GM10847 (cell line): ENCODE results near the gene KRT3.

Experiments
- POLR2A ChIP-seq: IDR thresholded peaks from 2 replicates; pipeline ENCODE4 v1.6.1; 2011; ENCODE audit not compliant: insufficient read length; ENCODE audit errors: extremely low read depth

Gene KRT3

GRCh38 chr12:52821826-52822660 is 26.1 kb upstream of the KRT3 start:
- TF ChIP-seq POLR2A, result no peak

- TF ChIP-seq POLR2A, result no peak
These were observed 25.3 kb upstream of the KRT3 start for GRCh38 chr12:52821071-52821730.

GRCh38 chr12:52820521-52820920 is 24.6 kb upstream of the KRT3 start:
- TF ChIP-seq POLR2A, result no peak

- TF ChIP-seq POLR2A, result no peak
These were observed 24.0 kb upstream of the KRT3 start for GRCh38 chr12:52819731-52820510.

- no peak for TF ChIP-seq POLR2A
These were observed 23.0 kb upstream of the KRT3 start for GRCh38 chr12:52818887-52819420.

GRCh38 chr12:52818388-52818787 is 22.5 kb upstream of the KRT3 start:
- no peak for TF ChIP-seq POLR2A

- TF ChIP-seq POLR2A, result no peak
These were observed 21.9 kb upstream of the KRT3 start for GRCh38 chr12:52817699-52818238.

GRCh38 chr12:52817003-52817698 is 21.2 kb upstream of the KRT3 start:
- no peak for TF ChIP-seq POLR2A

- no peak for TF ChIP-seq POLR2A
These were observed 20.0 kb upstream of the KRT3 start for GRCh38 chr12:52815676-52816588.

GRCh38 chr12:52815161-52815560 is 19.2 kb upstream of the KRT3 start:
- TF ChIP-seq POLR2A, result no peak

- no peak for TF ChIP-seq POLR2A
These were observed 18.8 kb upstream of the KRT3 start for GRCh38 chr12:52814710-52815155.

GRCh38 chr12:52813885-52814709 is 18.2 kb upstream of the KRT3 start, which contains the start of gene KRT4:
Gene KRT4 (minus strand): TSS chr12:52814116. CDS start chr12:52814058, 58 bp downstream.
- no peak for TF ChIP-seq POLR2A

- no peak for TF ChIP-seq POLR2A
These were observed 17.4 kb upstream of the KRT3 start for GRCh38 chr12:52813203-52813819.
